Type B pancreatic cell (in vitro differentiated cells): ENCODE results near the gene DMXL2. TPM values are rescaled to one million over a fixed set of nuclear protein-coding genes. Genes with fewer than 3 reads are reported as not detected.
"Not testable (repeated sequence)": the region's sequence is repeated elsewhere in the genome, so short reads cannot be mapped to it uniquely, and the experiment has no call there.

Experiments used
- DNase-seq: peaks from one replicate; pipeline ENCODE4 v3.0.0; 2021; ENCODE audit warnings: mixed read lengths; ENCODE audit not compliant: unreplicated experiment; ENCODE audit errors: extremely low spot score
- H3K27ac Mint-ChIP-seq: 2 replicates; pipeline ENCODE4 v1.8.0; 2021; ENCODE audit warnings: mild to moderate bottlenecking, mixed read lengths
- H3K27me3 Mint-ChIP-seq: 2 replicates; pipeline ENCODE4 v1.8.0; 2021; ENCODE audit warnings: mixed read lengths
- H3K36me3 Mint-ChIP-seq: 2 replicates; pipeline ENCODE4 v1.8.0; 2021; ENCODE audit warnings: mixed read lengths
- H3K4me1 Mint-ChIP-seq: one replicate; pipeline ENCODE4 v1.8.0; 2021; ENCODE audit warnings: mixed read lengths; ENCODE audit not compliant: unreplicated experiment
- H3K4me3 Mint-ChIP-seq: 2 replicates; pipeline ENCODE4 v1.8.0; 2021; ENCODE audit warnings: mild to moderate bottlenecking, mixed read lengths
- H3K9me3 Mint-ChIP-seq: 2 replicates; pipeline ENCODE4 v1.8.0; 2021; ENCODE audit warnings: mixed read lengths
- CTCF ChIP-seq: fragments of 200-600 bp; sonication (generic); conservative IDR thresholded peaks from 2 replicates; pipeline ENCODE4 v1.5.0; 2021; ENCODE audit warnings: antibody characterized with exemption, mild to moderate bottlenecking
- total RNA-seq: library from RNA; stranded (reverse); gene quantifications from 2 replicates; pipeline ENCODE4 v1.2.1, GENCODE V29; 2021; ENCODE audit warnings: low replicate concordance

DMXL2 gene
- total RNA-seq, 1 donor from 2014 or later: 34.3 TPM

- Mint-ChIP-seq H3K4me3 (no peak overlapping the region), H3K27me3 (no peaks in the 10 kb centered on the region), H3K27ac (no peak overlapping the region), H3K9me3 (no peaks in the 10 kb centered on the region), H3K4me1 (no peaks in the 10 kb centered on the region), H3K36me3 (no peaks in the 10 kb centered on the region)
- DNase-seq: no peak
- no peak for TF ChIP-seq CTCF
Observed at GRCh38 chr15:51661072-51661471, 38.5 kb upstream of the DMXL2 start.

GRCh38 chr15:51658664-51659063 lies 36.1 kb upstream of the DMXL2 start:
- Mint-ChIP-seq H3K4me1 (no peaks in the 10 kb centered on the region), H3K9me3 (no peaks in the 10 kb centered on the region), H3K4me3 (no peak overlapping the region), H3K36me3 (no peaks in the 10 kb centered on the region), H3K27ac (no peak overlapping the region), H3K27me3 (no peaks in the 10 kb centered on the region)
- TF ChIP-seq CTCF: no peak
- DNase-seq: no peak

- not testable (repeated sequence) for H3K27me3 Mint-ChIP-seq, DNase-seq, H3K4me1 Mint-ChIP-seq, H3K36me3 Mint-ChIP-seq, H3K9me3 Mint-ChIP-seq, H3K4me3 Mint-ChIP-seq, H3K27ac Mint-ChIP-seq
Observed at GRCh38 chr15:51655401-51656057, 33.0 kb upstream of the DMXL2 start.

GRCh38 chr15:51652084-51652668 lies 29.6 kb upstream of the DMXL2 start:
- Mint-ChIP-seq H3K4me3 (no peak overlapping the region), H3K9me3 (no peaks in the 10 kb centered on the region), H3K27ac (no peak overlapping the region), H3K27me3 (peaks cover 4% of the 10 kb centered on the region), H3K36me3 (no peaks in the 10 kb centered on the region), H3K4me1 (no peaks in the 10 kb centered on the region)
- no peak for TF ChIP-seq CTCF
- DNase-seq: no peak

- no peaks in the 10 kb centered on the region for H3K9me3 Mint-ChIP-seq
- DNase-seq: no peak
- H3K36me3 Mint-ChIP-seq: no peaks in the 10 kb centered on the region
- no peaks in the 10 kb centered on the region for H3K4me1 Mint-ChIP-seq
- peak; percentile 91 for TF ChIP-seq CTCF
- no peak overlapping the region for H3K4me3 Mint-ChIP-seq
- peak overlapping the region; percentile 12 for H3K27ac Mint-ChIP-seq
- peaks cover 4% of the 10 kb centered on the region for H3K27me3 Mint-ChIP-seq
Observed at GRCh38 chr15:51649659-51650521, 27.3 kb upstream of the DMXL2 start.

GRCh38 chr15:51648643-51649042 lies 26.1 kb upstream of the DMXL2 start:
- not testable (repeated sequence) for H3K27me3 Mint-ChIP-seq, H3K36me3 Mint-ChIP-seq, DNase-seq, H3K9me3 Mint-ChIP-seq, H3K4me3 Mint-ChIP-seq, H3K4me1 Mint-ChIP-seq, H3K27ac Mint-ChIP-seq

GRCh38 chr15:51648101-51648500 lies 25.5 kb upstream of the DMXL2 start:
- H3K27me3 Mint-ChIP-seq, H3K4me3 Mint-ChIP-seq, H3K4me1 Mint-ChIP-seq, H3K36me3 Mint-ChIP-seq, DNase-seq, H3K27ac Mint-ChIP-seq, H3K9me3 Mint-ChIP-seq: not testable (repeated sequence)
